ENCODE measurements around the gene HHLA2.
"Not testable (repeated sequence)": the region's sequence is repeated elsewhere in the genome, so short reads cannot be mapped to it uniquely, and the experiment has no call there.

Gene HHLA2

GRCh38 chr3:108280476-108280875 lies 15.9 kb upstream of the HHLA2 start:
- Histone ChIP-seq H3K27ac (no peak overlapping the region), H3K4me3 (no peak overlapping the region)
- TF ChIP-seq, protein P1, sequence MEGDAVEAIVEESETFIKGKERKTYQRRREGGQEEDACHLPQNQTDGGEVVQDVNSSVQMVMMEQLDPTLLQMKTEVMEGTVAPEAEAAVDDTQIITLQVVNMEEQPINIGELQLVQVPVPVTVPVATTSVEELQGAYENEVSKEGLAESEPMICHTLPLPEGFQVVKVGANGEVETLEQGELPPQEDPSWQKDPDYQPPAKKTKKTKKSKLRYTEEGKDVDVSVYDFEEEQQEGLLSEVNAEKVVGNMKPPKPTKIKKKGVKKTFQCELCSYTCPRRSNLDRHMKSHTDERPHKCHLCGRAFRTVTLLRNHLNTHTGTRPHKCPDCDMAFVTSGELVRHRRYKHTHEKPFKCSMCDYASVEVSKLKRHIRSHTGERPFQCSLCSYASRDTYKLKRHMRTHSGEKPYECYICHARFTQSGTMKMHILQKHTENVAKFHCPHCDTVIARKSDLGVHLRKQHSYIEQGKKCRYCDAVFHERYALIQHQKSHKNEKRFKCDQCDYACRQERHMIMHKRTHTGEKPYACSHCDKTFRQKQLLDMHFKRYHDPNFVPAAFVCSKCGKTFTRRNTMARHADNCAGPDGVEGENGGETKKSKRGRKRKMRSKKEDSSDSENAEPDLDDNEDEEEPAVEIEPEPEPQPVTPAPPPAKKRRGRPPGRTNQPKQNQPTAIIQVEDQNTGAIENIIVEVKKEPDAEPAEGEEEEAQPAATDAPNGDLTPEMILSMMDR (IDR thresholded peaks at IDR 0.05) = no peak
- no peak for DNase-seq (ENCODE audit: low spot score)

DNA sequence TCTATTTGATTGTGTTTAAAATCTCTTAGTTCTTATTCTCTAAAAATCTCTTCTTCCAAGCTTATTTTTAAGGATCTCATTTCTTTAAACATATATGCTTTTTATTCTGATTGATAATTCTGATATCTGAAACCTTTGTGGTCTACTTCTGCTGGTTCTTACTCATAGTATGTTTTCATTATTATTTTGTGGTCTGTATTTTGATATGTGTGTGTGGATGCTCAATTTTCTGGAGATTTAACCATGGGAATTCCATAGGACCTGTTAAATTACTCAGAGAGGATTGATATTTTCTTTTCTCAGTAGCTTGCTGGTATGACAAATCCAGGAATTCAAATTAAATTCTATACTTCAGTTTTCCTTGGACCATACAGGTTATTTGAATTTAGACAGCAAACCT lies 14.7 kb upstream of the HHLA2 start:
- TF ChIP-seq, protein P1 (IDR thresholded peaks at IDR 0.05) = no peak
- Histone ChIP-seq H3K27ac (no peak overlapping the region), H3K4me3 (no peak overlapping the region)
- no peak for DNase-seq (ENCODE audit: low spot score)

GRCh38 chr3:108283006-108283405 lies 13.3 kb upstream of the HHLA2 start:
- H3K4me3 ChIP-seq = no peak overlapping the region
- no peak for DNase-seq (ENCODE audit: low spot score)

DNA sequence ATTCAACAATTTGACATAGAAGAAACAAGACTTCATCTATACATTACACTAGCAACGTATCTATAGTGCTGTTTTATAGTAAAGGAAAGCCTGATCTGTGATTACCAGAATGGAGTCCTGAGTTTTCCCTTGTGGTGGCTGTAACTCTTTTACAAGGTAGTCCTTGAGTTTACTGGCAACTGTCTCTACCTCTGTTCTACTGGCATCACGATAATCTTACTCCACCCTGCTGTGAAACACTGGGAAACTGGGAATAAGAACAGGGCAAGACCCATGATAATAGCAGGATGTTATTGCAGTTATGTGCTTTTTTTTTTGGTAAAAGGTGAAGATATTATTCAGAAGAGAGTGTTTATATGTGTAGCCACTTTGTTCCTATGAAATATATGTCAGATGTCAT lies 12.4 kb upstream of the HHLA2 start:
- no peak for DNase-seq (ENCODE audit: low spot score)
- Histone ChIP-seq H3K4me3 (no peak overlapping the region), H3K27ac (no peak overlapping the region)
- TF ChIP-seq, protein P1 (IDR thresholded peaks at IDR 0.05) = no peak

More at GRCh38 chr3:108283006-108283405, 13.3 kb upstream of the HHLA2 start:
- TF ChIP-seq, protein P1 (IDR thresholded peaks at IDR 0.05) = no peak
- H3K27ac ChIP-seq = no peak overlapping the region

DNA sequence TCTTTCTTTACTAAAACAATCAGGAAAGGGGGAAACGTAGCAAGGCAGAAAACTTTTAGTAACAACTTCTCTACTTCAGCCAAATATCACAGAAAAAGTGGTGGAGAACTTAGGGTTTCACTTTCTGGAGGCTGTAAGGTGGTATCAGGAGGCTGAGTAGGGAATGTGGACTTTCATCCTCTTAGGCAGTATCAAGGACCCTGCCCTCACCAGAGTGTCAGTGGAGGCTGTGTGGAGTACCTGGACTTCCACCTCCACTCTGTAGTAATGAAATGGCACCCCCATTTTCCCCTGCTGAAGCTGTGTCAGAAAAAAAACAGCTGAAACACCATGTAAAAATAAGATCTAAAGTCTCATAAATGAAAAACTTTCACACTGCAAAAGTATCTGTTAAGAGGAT lies 11.2 kb upstream of the HHLA2 start:
- TF ChIP-seq, protein P1 (IDR thresholded peaks at IDR 0.05) = no peak
- Histone ChIP-seq H3K4me3 (no peak overlapping the region), H3K27ac (no peak overlapping the region)
- DNase-seq (ENCODE audit: low spot score) = no peak

DNA sequence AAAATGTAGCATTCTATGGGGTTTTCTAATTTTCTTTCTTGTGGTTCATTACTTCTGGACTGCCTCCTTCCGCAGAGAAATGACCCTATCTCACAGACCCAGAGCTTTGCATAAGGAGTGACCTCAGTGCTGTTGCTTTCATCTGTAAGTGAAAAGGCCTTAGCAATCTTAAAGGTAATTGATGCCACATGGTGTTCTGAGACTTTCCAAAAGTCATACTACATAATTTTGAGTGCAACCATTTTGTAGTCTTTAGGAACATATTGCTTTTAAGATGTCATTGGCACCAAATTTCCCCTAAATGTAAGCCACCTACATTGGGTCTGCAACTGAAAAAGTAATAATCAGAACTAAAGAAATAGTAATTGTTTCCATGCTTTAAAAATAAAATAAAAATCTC lies 9.2 kb upstream of the HHLA2 start:
- TF ChIP-seq, protein P1 (IDR thresholded peaks at IDR 0.05) = no peak
- Histone ChIP-seq H3K27ac (no peak overlapping the region), H3K4me3 (no peak overlapping the region)
- no peak for DNase-seq (ENCODE audit: low spot score)

GRCh38 chr3:108288193-108288592 lies 8.2 kb upstream of the HHLA2 start:
- H3K27ac ChIP-seq; DNase-seq (ENCODE audit: low spot score); H3K4me3 ChIP-seq: not testable (repeated sequence)

DNA sequence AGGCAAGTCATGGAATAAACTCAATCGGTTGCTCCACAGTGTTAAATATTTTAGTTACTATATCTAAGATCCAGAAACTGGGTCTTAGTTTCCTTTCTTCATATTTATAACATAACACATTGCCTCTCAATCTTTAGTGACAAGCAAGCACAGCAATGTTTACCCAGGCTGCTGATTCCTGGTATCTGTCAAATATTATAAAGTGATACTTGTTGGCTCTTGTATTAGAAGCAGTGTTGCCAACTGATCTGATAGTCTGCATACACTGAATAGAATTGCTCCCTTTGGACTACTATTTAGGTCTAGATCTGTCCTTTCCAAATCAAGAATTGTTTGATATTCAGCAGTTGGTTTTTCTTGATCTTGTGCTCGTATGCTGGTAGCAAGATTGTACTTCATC lies 7.2 kb upstream of the HHLA2 start:
- Histone ChIP-seq H3K4me3 (no peak overlapping the region), H3K27ac (no peak overlapping the region)
- no peak for DNase-seq (ENCODE audit: low spot score)
- TF ChIP-seq, protein P1 (IDR thresholded peaks at IDR 0.05) = no peak

Data from coronary artery (tissue), 2 donors.